Measurements from ENCODE around the gene PPP1R27.

PPP1R27 gene, protein sequence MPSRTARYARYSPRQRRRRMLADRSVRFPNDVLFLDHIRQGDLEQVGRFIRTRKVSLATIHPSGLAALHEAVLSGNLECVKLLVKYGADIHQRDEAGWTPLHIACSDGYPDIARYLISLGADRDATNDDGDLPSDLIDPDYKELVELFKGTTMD

DNA sequence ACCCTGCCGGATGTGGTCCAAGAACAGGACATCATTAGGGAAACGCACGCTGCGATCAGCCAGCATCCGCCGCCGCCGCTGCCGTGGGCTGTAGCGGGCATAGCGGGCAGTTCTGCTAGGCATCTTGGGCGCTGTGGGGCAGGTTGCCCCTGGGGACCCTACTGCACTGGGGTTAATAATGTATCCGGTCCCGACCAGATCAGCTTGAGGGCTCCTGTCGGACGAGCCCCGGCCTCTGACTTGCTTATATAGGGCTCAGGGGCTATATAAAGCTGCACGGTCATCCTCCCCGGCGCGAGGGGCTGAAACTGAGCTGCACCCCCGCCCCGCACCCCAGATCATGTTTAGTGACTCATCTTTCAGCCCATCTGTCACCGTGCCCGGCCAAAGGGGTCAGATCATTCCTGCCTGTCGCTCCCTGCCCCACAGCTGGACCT, at the start of gene PPP1R27:
Gene PPP1R27, minus strand, starts transcription at position 220 of the 437 bp plus-strand sequence. Its CDS starts 97 bp downstream, at position 123.
- DNase-seq (ENCODE audit: low read depth), result no peak

DNA sequence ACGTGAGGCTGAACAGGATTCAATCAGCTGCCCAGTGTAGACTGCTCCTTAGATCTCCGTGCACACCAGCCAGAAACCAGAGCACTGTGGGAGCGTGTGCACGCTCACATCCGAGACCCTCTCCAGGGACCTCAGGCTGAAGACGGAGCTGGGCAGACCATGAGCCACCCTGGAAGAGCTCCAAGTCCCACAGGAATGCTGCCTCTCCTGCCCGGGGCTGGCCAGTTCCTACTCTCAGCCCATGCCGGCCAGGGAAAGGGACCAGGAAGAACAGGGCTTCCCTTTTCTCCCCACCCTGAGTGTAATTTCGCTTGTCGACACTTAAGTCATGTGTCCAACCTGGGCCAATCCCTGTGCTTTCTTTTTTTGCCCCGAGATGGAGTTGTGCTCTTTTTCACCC, 49.7 kb upstream of the PPP1R27 start:
- no peak for DNase-seq (ENCODE audit: low read depth)

- DNase-seq (ENCODE audit: low read depth), result no peak
Measured at GRCh38 chr17:81879121-81879520, 44.3 kb upstream of the PPP1R27 start.

- no peak for DNase-seq (ENCODE audit: low read depth)
Measured at GRCh38 chr17:81878294-81878693, 43.4 kb upstream of the PPP1R27 start.

DNA sequence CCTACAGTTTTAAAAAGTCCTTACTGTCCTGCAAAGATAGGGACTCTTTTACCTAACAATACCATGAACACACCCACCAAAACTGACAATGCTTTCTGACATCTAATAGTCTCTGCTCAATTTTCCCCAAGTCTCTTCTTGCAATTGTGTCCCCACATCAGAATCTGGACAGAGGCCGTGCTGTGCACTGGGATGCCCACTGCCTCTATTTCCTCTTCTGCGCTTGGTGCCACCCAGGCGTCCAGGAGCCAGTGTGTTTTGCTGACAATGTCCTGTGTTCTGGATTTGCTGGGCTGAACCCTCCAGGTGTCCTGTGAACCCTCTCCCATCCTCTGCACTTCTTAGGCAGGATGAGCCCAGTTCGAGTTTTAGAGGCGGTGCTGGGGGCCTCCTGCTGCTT, 42.7 kb upstream of the PPP1R27 start:
- no peak for DNase-seq (ENCODE audit: low read depth)

GRCh38 chr17:81871387-81872230, 36.8 kb upstream of the PPP1R27 start:
- DNase-seq (ENCODE audit: low read depth), result peak; percentile 94

GRCh38 chr17:81870981-81871386, 36.1 kb upstream of the PPP1R27 start, which contains the start of gene ARHGDIA:
Gene ARHGDIA (minus strand): TSS chr17:81871337. CDS start chr17:81869930, 1,407 bp downstream.
- no peak for DNase-seq (ENCODE audit: low read depth)

- DNase-seq (ENCODE audit: low read depth), result no peak
Measured at GRCh38 chr17:81870131-81870980, 35.5 kb upstream of the PPP1R27 start.

DNA sequence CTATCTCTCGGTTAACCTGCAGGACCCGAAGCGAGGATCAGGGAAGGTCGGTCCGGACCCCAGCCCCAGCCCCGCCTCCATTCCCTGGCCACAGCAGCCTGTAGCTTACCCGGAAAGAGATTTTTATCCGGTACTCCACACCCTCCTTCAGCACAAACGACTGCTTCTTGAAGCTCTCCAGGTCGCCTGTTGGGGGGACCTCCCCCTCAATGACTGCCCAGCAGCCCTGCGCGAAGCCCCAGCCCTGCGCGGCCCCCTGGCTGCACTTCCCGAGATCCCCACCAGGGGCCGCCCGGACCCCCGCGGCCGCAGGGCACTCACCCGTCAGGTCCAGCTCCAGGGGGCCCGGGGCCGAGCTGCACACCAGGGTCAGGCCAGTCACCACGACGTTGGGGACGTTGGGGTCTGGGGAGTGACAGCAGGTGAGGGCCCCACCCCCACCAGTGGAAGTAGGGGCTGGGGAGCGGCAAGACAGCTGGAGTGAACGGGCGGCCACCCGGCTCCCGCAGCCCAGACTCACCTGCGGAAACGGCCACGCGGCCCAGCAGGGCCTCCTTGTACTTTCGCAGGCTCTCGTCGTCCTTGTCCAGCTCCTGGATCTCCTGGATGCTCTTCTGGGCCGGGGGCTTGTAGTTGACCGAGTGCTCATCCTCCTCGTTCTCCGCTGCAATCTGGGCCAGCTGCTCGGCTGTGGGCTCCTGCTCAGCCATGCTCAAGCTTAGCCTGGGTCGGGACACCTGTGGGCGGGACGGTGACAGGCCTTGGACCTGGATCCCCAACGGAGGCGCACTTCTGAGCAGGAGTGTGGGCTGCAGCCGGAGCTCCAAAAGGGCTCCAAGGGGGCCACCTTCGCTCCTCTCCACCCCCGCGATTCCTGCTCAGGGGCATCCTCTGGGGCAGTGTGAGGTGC, 34.6 kb upstream of the PPP1R27 start:
- no peak for DNase-seq (ENCODE audit: low read depth)

GRCh38 chr17:81868674-81869220, 33.9 kb upstream of the PPP1R27 start:
- no peak for DNase-seq (ENCODE audit: low read depth)

GRCh38 chr17:81867991-81868673, 33.3 kb upstream of the PPP1R27 start:
- no peak for DNase-seq (ENCODE audit: low read depth)

DNA sequence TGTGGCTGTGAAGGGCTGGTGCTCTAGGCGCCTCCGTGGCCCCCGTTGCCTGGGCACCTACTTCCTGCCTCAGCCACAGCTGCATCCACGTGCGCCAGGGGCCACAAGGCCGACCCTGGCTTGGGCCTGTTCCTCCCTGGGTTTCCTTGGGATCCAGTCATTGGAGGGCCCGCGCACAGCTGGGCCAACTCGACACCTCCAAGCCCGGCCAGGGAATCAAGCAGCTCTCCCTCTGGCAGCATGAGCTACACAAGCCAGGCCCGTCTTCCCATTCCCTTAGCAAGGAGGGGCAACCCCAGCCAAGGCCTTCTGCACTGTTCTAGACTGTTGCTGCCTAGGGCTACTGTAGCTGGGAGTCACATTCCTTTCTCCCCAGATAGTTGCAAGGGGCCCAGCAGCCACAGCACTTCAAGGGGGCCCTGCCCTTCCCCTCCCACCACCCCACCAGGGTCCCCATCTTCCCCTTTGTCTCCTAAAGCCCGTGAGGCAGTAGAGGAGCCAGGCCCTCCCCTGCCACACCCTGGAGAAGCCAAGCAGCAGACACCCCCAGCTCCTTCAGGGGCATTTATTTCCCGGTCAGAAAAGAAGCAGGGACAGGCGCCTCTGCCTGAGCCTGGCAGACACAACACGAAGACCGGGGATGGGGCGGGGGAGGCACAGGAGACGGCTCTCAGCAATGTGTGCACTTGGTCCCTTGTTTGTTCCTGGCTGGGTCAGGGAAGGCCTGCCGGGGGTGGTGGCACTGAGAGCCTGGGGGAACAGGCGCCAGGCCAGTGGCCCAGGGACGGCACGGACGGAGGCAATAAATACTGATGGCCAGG, 32.5 kb upstream of the PPP1R27 start:
- no peak for DNase-seq (ENCODE audit: low read depth)

DNA sequence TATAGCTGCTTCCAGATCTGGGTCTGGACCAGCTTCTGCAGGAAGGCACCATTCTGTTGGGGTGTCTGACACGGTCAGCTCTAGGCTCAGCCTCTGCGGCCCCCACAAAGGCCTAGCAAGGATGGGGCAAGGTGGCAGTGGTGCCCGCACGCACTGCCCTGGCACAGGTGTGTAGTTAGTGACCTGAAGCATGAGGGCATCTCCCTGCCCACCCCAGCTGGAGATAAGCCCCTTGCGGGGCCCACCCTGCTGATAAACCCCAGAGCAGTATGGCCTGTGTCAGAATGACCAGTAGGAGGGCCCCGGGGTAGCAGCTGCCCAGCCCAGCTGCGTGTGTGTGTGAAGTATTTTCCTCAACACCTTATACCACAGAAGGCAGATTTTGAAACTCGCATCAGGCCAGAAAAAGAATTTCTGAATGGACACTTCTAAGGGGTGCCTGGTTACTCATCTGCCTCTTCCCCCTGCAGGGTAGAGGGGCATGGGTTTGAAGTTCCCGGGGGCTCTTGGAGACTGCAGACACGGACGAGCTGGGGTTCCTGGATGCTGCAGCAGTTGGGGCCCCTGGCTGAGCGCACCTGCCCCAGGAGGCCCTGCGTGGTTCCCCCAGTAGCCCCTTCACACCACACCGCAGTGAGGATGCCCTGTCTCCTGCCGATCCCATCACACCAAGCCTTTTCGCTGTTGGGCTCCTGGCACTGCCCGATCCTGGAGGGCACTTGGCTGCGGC, 31.8 kb upstream of the PPP1R27 start:
- DNase-seq (ENCODE audit: low read depth), result no peak

- no peak for DNase-seq (ENCODE audit: low read depth)
Measured at GRCh38 chr17:81865733-81866439, 31.0 kb upstream of the PPP1R27 start.

DNA sequence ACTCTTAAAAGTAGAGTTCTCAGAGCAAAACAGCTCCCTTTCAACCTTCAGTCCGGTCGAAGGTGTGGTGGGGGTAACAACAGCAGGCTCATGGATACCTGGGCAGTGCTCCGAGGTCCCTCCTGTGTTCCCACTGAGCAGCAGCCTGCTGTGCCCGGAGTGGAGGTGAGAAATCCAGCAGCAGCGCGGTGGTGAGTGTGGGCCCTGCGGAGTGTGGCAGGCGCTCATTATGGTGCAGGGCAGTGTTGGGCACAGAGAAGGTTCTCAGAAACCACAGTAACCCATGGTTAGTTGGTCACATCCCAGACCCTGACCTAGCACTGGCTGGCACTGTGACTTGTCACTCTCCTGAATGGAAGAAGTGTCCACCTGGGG, 30.5 kb upstream of the PPP1R27 start:
- no peak for DNase-seq (ENCODE audit: low read depth)

GRCh38 chr17:81863833-81864768, 29.3 kb upstream of the PPP1R27 start:
- no peak for DNase-seq (ENCODE audit: low read depth)

DNA sequence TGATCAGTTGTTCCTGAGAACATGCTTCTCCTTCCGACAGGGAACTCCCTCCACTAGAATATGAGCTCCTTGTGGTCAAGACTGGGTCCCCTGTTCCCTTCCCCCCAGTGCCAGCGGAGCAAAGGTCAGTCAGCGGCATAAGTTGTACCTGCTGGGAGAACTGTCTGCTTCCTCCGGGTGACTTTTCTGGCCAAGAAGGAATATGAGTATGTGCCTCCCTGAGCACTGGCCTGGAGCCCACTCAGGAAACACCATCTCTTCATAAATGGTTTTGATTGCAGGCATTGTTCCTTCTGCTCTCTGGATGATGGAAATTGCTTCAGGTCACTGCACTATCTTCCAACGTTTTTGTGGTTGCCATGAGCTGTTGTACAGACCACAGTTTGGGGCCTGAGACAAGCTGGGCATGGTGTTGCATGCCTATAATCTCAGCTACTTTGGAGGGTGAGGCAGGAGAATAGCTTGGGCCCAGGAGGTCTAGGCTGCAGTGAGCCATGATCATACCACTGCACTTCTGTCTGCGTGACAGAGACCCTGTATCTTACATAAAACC, 28.3 kb upstream of the PPP1R27 start:
- no peak for DNase-seq (ENCODE audit: low read depth)
